ENCODE measurements around the gene MPHOSPH9. TPM values are rescaled to one million over a fixed set of nuclear protein-coding genes. Genes with fewer than 3 reads are reported as not detected.

The MPHOSPH9 gene
- total RNA-seq, 1 donor from 2014 or later = 52.6 TPM

- H3K4me3 ChIP-seq (ENCODE audit: low read depth, low read length) = no peak overlapping the region
- DNase-seq (ENCODE audit: low read depth) = no peak
- TF ChIP-seq CTCF (conservative IDR thresholded peaks at IDR 0.05; ENCODE audit: low read depth, low read length) = no peak
These were observed 114.4 kb downstream of the MPHOSPH9 start for GRCh38 chr12:123118497-123118896.

GRCh38 chr12:123115409-123116121 is 117.4 kb downstream of the MPHOSPH9 start:
- no peak for DNase-seq (ENCODE audit: low read depth)
- H3K4me3 ChIP-seq (ENCODE audit: low read depth, low read length) = no peak overlapping the region
- no peak for TF ChIP-seq CTCF (conservative IDR thresholded peaks at IDR 0.05; ENCODE audit: low read depth, low read length)

- no peak for TF ChIP-seq CTCF (conservative IDR thresholded peaks at IDR 0.05; ENCODE audit: low read depth, low read length)
- H3K4me3 ChIP-seq (ENCODE audit: low read depth, low read length) = no peak overlapping the region
- no peak for DNase-seq (ENCODE audit: low read depth)
These were observed 118.4 kb downstream of the MPHOSPH9 start for GRCh38 chr12:123114304-123115083.

- H3K4me3 ChIP-seq (ENCODE audit: low read depth, low read length) = no peak overlapping the region
- DNase-seq (ENCODE audit: low read depth) = no peak
- TF ChIP-seq CTCF (conservative IDR thresholded peaks at IDR 0.05; ENCODE audit: low read depth, low read length) = no peak
These were observed 119.9 kb downstream of the MPHOSPH9 start for GRCh38 chr12:123113026-123113425.

GRCh38 chr12:123111498-123112165 is 121.3 kb downstream of the MPHOSPH9 start:
- no peak for DNase-seq (ENCODE audit: low read depth)
- no peak overlapping the region for H3K4me3 ChIP-seq (ENCODE audit: low read depth, low read length)
- TF ChIP-seq CTCF (conservative IDR thresholded peaks at IDR 0.05; ENCODE audit: low read depth, low read length) = no peak

GRCh38 chr12:123109319-123109772 is 123.6 kb downstream of the MPHOSPH9 start:
- H3K4me3 ChIP-seq (ENCODE audit: low read depth, low read length) = no peak overlapping the region
- no peak for DNase-seq (ENCODE audit: low read depth)
- TF ChIP-seq CTCF (conservative IDR thresholded peaks at IDR 0.05; ENCODE audit: low read depth, low read length) = no peak

All from epithelial cell of proximal tubule (primary cell).